ENCODE data around the gene LARP1B. TPM values are rescaled to one million over a fixed set of nuclear protein-coding genes. Genes with fewer than 3 reads are reported as not detected.
"Not testable (repeated sequence)": the region's sequence is repeated elsewhere in the genome, so short reads cannot be mapped to it uniquely, and the experiment has no call there.

LARP1B gene
- total RNA-seq, 1 donor from 2014 or later: 9.6 TPM

DNA sequence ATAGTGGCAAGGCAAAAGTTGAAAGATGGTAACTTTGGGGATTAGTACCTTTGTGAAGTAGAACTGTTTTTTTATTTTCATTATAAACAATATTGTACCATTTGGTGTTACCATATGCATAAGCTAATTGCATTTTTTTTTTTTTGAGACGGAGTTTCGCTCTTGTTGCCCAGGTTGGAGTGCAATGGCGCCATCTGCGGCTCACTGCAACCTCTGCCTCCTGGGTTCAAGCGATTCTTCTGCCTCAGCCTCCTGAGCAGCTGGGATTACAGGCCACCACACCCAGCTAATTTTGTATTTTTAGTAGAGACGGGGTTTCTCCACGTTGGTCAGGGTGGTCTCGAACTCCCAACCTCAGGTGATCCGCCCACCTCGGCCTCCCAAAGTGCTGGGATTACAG is 9.9 kb upstream of the LARP1B start:
- peak; percentile 8 for DNase-seq (ENCODE audit: low spot score)
- not testable (repeated sequence) for H3K27ac Mint-ChIP-seq (ENCODE audit: unreplicated experiment); H3K4me1 Mint-ChIP-seq (ENCODE audit: unreplicated experiment); H3K9me3 Mint-ChIP-seq (ENCODE audit: unreplicated experiment); H3K4me3 Mint-ChIP-seq (ENCODE audit: unreplicated experiment); H3K27me3 Mint-ChIP-seq (ENCODE audit: unreplicated experiment); H3K36me3 Mint-ChIP-seq (ENCODE audit: low read depth, unreplicated experiment)
- TF ChIP-seq, protein P1, sequence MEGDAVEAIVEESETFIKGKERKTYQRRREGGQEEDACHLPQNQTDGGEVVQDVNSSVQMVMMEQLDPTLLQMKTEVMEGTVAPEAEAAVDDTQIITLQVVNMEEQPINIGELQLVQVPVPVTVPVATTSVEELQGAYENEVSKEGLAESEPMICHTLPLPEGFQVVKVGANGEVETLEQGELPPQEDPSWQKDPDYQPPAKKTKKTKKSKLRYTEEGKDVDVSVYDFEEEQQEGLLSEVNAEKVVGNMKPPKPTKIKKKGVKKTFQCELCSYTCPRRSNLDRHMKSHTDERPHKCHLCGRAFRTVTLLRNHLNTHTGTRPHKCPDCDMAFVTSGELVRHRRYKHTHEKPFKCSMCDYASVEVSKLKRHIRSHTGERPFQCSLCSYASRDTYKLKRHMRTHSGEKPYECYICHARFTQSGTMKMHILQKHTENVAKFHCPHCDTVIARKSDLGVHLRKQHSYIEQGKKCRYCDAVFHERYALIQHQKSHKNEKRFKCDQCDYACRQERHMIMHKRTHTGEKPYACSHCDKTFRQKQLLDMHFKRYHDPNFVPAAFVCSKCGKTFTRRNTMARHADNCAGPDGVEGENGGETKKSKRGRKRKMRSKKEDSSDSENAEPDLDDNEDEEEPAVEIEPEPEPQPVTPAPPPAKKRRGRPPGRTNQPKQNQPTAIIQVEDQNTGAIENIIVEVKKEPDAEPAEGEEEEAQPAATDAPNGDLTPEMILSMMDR (IDR thresholded peaks at IDR 0.05; ENCODE audit: unreplicated experiment): peak; percentile 25

DNA sequence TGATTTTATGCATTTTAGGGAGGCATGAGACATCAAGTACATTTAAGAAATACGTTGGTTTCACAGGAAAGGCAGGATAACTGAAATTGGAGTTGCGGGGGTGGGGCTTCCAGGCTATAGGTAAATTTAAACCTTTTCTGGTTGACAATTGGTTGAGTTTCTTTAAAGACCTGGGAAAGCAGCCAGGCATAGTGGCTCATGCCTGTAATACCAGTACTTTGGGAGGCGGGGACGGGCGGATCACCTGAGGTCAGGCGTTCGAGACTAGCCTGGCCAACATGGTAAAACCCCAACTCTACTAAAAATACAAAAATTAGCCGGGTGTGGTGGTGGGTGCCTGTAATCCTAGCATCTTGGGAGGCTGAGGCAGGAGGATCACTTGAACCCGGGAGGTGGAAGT is 6.2 kb upstream of the LARP1B start:
- not testable (repeated sequence) for H3K4me1 Mint-ChIP-seq (ENCODE audit: unreplicated experiment); H3K9me3 Mint-ChIP-seq (ENCODE audit: unreplicated experiment); H3K36me3 Mint-ChIP-seq (ENCODE audit: low read depth, unreplicated experiment); DNase-seq (ENCODE audit: low spot score); H3K4me3 Mint-ChIP-seq (ENCODE audit: unreplicated experiment); H3K27ac Mint-ChIP-seq (ENCODE audit: unreplicated experiment); H3K27me3 Mint-ChIP-seq (ENCODE audit: unreplicated experiment)

DNA sequence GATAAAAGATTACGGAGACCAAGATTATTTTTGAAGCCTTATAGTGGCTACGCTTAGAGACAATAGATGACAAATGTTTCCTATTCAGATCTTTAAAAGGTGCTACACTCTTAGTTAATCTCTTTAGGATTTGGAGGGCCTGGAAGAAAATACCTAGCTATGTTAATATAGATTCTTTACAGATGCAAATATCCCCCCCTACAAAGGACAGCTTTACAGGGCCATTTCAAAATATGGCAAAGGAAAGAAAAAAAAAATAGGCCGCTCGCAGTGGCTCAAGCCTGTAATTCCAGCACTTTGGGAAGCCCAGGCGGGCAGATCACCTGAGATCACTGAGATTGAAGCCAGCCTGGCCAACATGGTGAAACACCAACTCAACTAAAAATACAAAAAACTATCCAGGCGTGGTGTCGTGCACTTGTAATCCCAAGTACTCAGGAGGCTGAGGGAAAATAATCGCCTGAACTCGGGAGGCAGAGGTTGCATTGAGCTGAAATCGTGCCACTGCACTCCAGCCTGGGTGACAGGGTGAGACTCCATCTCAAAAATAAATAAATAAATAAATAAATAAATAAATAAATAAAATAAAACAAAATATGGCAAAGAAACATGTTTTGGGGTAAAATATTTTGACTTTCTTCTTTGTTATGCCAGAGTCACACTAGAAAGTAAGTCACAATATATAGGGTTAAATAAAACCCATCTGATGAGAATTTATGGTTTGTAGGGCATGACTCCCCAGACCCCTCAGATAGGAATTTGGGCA is 5.5 kb upstream of the LARP1B start:
- H3K9me3 Mint-ChIP-seq (ENCODE audit: unreplicated experiment); H3K36me3 Mint-ChIP-seq (ENCODE audit: low read depth, unreplicated experiment); H3K27ac Mint-ChIP-seq (ENCODE audit: unreplicated experiment); H3K4me1 Mint-ChIP-seq (ENCODE audit: unreplicated experiment); H3K27me3 Mint-ChIP-seq (ENCODE audit: unreplicated experiment); H3K4me3 Mint-ChIP-seq (ENCODE audit: unreplicated experiment); DNase-seq (ENCODE audit: low spot score): not testable (repeated sequence)

DNA sequence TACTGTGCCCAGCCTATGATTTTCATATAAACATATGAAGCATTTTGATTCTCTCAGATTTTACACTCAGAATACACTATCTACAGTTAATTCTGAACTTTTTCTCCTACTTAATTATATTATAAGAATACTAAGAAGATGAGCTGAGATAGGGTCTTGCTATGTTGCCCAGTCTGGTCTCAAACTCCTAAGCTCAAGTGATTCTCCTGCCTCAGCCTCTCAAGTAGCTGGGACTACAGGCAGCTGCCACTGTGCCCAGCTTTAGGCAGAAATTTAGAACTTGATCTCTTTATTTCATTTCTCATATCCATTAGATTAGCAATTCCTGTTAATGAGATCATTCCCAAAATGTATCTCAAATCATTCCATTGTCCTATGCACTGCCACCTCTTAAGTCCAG is 4.7 kb upstream of the LARP1B start:
- Mint-ChIP-seq H3K27ac (ENCODE audit: unreplicated experiment) (no peak overlapping the region), H3K4me3 (ENCODE audit: unreplicated experiment) (no peak overlapping the region), H3K27me3 (ENCODE audit: unreplicated experiment) (peaks cover 5% of the 10 kb centered on the region), H3K4me1 (ENCODE audit: unreplicated experiment) (peaks cover 4% of the 10 kb centered on the region), H3K36me3 (ENCODE audit: low read depth, unreplicated experiment) (no peaks in the 10 kb centered on the region), H3K9me3 (ENCODE audit: unreplicated experiment) (no peaks in the 10 kb centered on the region)
- DNase-seq (ENCODE audit: low spot score): no peak
- TF ChIP-seq, protein P1 (IDR thresholded peaks at IDR 0.05; ENCODE audit: unreplicated experiment): no peak

DNA sequence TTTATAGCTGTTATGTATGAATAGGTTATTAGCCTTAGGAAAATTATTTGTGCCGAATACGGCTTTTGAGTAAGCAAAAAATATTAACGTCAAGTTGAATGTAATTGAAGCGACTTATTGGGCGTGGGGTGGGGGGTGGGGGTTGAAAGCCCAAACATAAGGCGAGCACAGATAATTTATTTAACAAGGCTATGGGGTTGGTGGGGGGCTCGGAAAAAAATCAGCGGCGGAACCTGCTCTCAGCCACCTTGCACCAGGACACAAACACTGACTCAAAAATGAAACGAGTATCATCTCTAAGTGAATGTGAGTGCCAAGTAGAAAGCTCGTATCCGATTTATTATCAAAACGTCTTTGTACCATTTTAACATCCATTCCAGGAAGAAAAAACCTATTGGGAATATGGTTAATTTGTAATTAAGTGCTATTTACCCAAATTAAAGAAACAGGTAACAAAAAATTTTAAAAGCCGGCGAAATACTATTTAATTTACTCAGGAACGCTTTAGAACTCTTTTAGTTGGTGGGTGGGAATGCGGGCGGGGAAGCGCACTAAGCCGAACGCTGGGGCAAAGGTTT is 902 bp upstream of the LARP1B start:
- DNase-seq (ENCODE audit: low spot score): no peak
- Mint-ChIP-seq H3K27ac (ENCODE audit: unreplicated experiment) (peak overlapping the region; percentile 87), H3K4me3 (ENCODE audit: unreplicated experiment) (peak overlapping the region; percentile 92), H3K9me3 (ENCODE audit: unreplicated experiment) (no peaks in the 10 kb centered on the region), H3K36me3 (ENCODE audit: low read depth, unreplicated experiment) (no peaks in the 10 kb centered on the region), H3K27me3 (ENCODE audit: unreplicated experiment) (peaks cover 2% of the 10 kb centered on the region), H3K4me1 (ENCODE audit: unreplicated experiment) (peaks cover 4% of the 10 kb centered on the region)
- TF ChIP-seq, protein P1 (IDR thresholded peaks at IDR 0.05; ENCODE audit: unreplicated experiment): no peak
